ENCODE data around the gene F13A1. TPM values are rescaled to one million over a fixed set of nuclear protein-coding genes. Genes with fewer than 3 reads are reported as not detected.

Gene F13A1
- total and polyA plus RNA-seq, 2 of the 13 experiments (the other 11 are each of a cell fraction or from before 2014, with no cell fraction given): not detected

- TF ChIP-seq ZBED4 (CRISPR knock-in tag; IDR thresholded peaks at IDR 0.05; ENCODE audit: borderline replicate concordance) (no peak), ATF3 (CRISPR knock-in tag; IDR thresholded peaks at IDR 0.05) (no peak)
Observed at GRCh38 chr6:6332811-6333244, 12.4 kb upstream of the F13A1 start (continued).

- Histone ChIP-seq H3K4me1 (ENCODE audit: insufficient read depth, low read length) (no peaks in the 10 kb centered on the region), H2AFZ (ENCODE audit: low read length) (no peak overlapping the region), H3K27ac (ENCODE audit: extremely low read length, insufficient read depth, low read length) (no peak overlapping the region), H3K9ac (ENCODE audit: insufficient read depth, low read depth, low read length) (no peak overlapping the region), H3K4me2 (ENCODE audit: low read depth, low read length) (no peak overlapping the region), H3K9me3 (ENCODE audit: low read length) (no peaks in the 10 kb centered on the region), H3K79me2 (ENCODE audit: insufficient read depth, low read length) (no peaks in the 10 kb centered on the region), H3K4me3 (replicated peaks in 1 of 3; ENCODE audit: insufficient read depth in 1 of 3, low read depth in 2 of 3, low read length in 3 of 3) (no peak overlapping the region), H4K20me1 (ENCODE audit: insufficient read depth, low read length) (no peaks in the 10 kb centered on the region), H3K36me3 (replicated peaks in 1 of 2; ENCODE audit: control insufficient read depth in 1 of 2, insufficient read depth in 2 of 2, low read length in 2 of 2) (no peaks in the 10 kb centered on the region), H3K27me3 (ENCODE audit: control insufficient read depth in 1 of 2, insufficient read depth in 2 of 2, low read length in 2 of 2) (peaks cover 0 to 12% of the 10 kb centered on the region in 2 experiments; a peak in 2 of 5 replicates)
- ATAC-seq (no peak), FAIRE-seq (no peak), DNase-seq (ENCODE audit: low spot score) (no peak)
- CTCF ChIA-PET (ENCODE audit: low intra/inter-chr PET ratio, low total read pairs): no interaction called here
- POLR2A ChIA-PET: no interaction called here
- WGBS (ENCODE audit: low lambda C conversion rate): 18% methylated on average over 6 of the region's 6 CpGs
- intact Hi-C loops (cut with micrococcal nuclease; ENCODE audit: unreplicated experiment): no loop called here
- in situ Hi-C loops (cut with HindIII; ENCODE audit: extremely low pct_ligation_motif_present, low pct_unique_long_range_greater_than_20kb): no loop called here
- BruUV-seq (replicated peaks): no TSS peak
- TF ChIP-seq MTA1 (CRISPR knock-in tag; IDR thresholded peaks at IDR 0.05; ENCODE audit: borderline replicate concordance) (no peak), ZNF274 (CRISPR knock-in tag; IDR thresholded peaks at IDR 0.05) (no peak), RARA (CRISPR knock-in tag; IDR thresholded peaks at IDR 0.05) (no peak), AHR (CRISPR knock-in tag; IDR thresholded peaks at IDR 0.05) (no peak), ZBTB10 (CRISPR knock-in tag; IDR thresholded peaks at IDR 0.05; ENCODE audit: borderline replicate concordance) (no peak), ZSCAN9 (CRISPR knock-in tag; IDR thresholded peaks at IDR 0.05; ENCODE audit: borderline replicate concordance) (no peak), ZNF362 (CRISPR knock-in tag; IDR thresholded peaks at IDR 0.05; ENCODE audit: borderline replicate concordance) (no peak), KLF6 (CRISPR knock-in tag; IDR thresholded peaks at IDR 0.05) (no peak), IKZF4 (CRISPR knock-in tag; IDR thresholded peaks at IDR 0.05; ENCODE audit: borderline replicate concordance, low read depth, not compliant biosample characterization) (no peak), ZNF354B (CRISPR knock-in tag; IDR thresholded peaks at IDR 0.05) (no peak)
Observed at GRCh38 chr6:6331946-6332601, 11.6 kb upstream of the F13A1 start.

Data from HepG2 (cell line).